Liver (tissue), 3 donors: ENCODE results near the gene GGN.

Source experiments
- ATF3 ChIP-seq: IDR thresholded peaks from 2 replicates; pipeline ENCODE4 v1.6.1; 2016; ENCODE audit warnings: antibody characterized with exemption
- CTCF ChIP-seq: fragments of 150-350 bp; IDR thresholded peaks from 2 replicates; pipeline ENCODE4 v1.5.1; 2017; ENCODE audit warnings: improper control_type of control experiment, low read depth, low read length; ENCODE audit not compliant: missing input control
- FOXA1 ChIP-seq: IDR thresholded peaks from 2 replicates; pipeline ENCODE4 v1.6.1; 2016; ENCODE audit warnings: antibody characterized with exemption
- GABPA ChIP-seq, 2 donors: IDR thresholded peaks in 1 of 2; conservative IDR thresholded peaks in 1 of 2; 2 replicates each; pipeline ENCODE4 v1.6.1; 2016; ENCODE audit warnings: antibody characterized with exemption in 2 of 2, mild to moderate bottlenecking in 1 of 2, moderate library complexity in 1 of 2
- HNF4A ChIP-seq, 2 donors: conservative IDR thresholded peaks; 2 replicates each; pipeline ENCODE4 v1.6.1; 2016; ENCODE audit warnings: antibody characterized with exemption in 2 of 2, mild to moderate bottlenecking in 2 of 2
- NR2F2 ChIP-seq: IDR thresholded peaks from 2 replicates; pipeline ENCODE4 v1.6.1; 2016; ENCODE audit warnings: antibody characterized with exemption
- RAD21 ChIP-seq, 2 donors: IDR thresholded peaks; 2 replicates each; pipeline ENCODE4 v1.6.1; 2016; ENCODE audit warnings: antibody characterized with exemption in 2 of 2, mild to moderate bottlenecking in 2 of 2
- REST ChIP-seq: IDR thresholded peaks from 2 replicates; pipeline ENCODE4 v1.6.1; 2016; ENCODE audit warnings: antibody characterized with exemption, mild to moderate bottlenecking
- RXRA ChIP-seq, 2 donors: IDR thresholded peaks; 2 replicates each; pipeline ENCODE4 v1.6.1; 2017 to 2018; ENCODE audit warnings: antibody characterized with exemption in 2 of 2, mild to moderate bottlenecking in 1 of 2
- SP1 ChIP-seq: IDR thresholded peaks from 2 replicates; pipeline ENCODE4 v1.6.1; 2018; ENCODE audit warnings: antibody characterized with exemption, mild to moderate bottlenecking
- TAF1 ChIP-seq: conservative IDR thresholded peaks from 2 replicates; pipeline ENCODE4 v1.6.1; 2016; ENCODE audit warnings: antibody characterized with exemption, mild to moderate bottlenecking
- YY1 ChIP-seq: IDR thresholded peaks from 2 replicates; pipeline ENCODE4 v1.6.1; 2016; ENCODE audit warnings: antibody characterized with exemption, mild to moderate bottlenecking
- ZBTB33 ChIP-seq: IDR thresholded peaks from 2 replicates; pipeline ENCODE4 v1.6.1; 2016; ENCODE audit warnings: antibody characterized with exemption
- TF ChIP-seq, protein P1 (sequence below): IDR thresholded peaks from 2 replicates; pipeline ENCODE4 v1.6.1; 2016; ENCODE audit warnings: antibody characterized with exemption
- donor health status: healthy.
- donor health status: healthy.

DNA sequence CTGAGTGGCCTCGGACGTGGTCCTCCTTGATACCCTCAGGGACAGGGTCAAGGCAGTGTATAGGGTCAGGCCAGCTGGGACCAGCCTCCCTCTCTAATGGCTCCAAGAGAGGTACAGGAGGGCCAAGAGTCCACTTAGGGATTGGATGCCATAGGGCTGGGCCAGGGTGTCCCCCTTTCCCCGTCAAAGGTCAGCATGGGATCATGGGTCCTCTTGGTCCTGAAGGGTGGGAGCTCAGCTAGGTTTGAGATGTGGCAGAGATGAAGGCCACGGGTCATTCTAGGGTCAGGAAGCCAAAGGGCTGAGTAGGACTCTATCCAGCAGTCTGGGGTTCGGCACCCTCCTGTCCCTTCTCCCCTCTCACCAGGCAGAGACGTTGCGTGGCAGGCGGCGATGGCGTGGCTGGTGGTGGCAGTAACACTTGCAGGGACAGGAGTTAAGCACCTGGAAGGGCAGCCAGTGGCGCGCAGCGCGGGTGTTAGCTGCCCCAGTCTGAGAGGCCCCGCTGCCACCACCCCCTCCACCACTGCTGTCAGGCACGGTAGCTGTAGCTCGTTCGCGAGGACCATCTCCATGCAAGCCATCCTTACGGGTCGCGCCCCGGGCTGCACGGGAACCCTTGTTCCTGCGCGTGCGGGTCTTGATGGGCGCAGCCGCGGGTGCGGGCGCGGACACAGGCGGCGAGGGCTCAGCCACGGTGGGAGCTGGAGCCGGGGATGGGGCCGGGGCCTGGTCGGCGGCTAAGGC, 2.6 kb downstream of the GGN start:
- TF ChIP-seq RAD21 (IDR thresholded peaks at IDR 0.05): no peak
- no peak for TF ChIP-seq CTCF
- no peak for TF ChIP-seq YY1
- no peak for TF ChIP-seq RXRA (IDR thresholded peaks at IDR 0.05)
- TF ChIP-seq NR2F2: no peak
- no peak for TF ChIP-seq GABPA (IDR thresholded peaks at IDR 0.05 in 1 of 2, conservative IDR thresholded peaks at IDR 0.05 in 1 of 2)
- TF ChIP-seq HNF4A (conservative IDR thresholded peaks at IDR 0.05): no peak
- TF ChIP-seq, protein P1, sequence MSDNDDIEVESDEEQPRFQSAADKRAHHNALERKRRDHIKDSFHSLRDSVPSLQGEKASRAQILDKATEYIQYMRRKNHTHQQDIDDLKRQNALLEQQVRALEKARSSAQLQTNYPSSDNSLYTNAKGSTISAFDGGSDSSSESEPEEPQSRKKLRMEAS: no peak
- no peak for TF ChIP-seq TAF1
- TF ChIP-seq ATF3: no peak
- TF ChIP-seq SP1: no peak
- TF ChIP-seq ZBTB33: no peak
- TF ChIP-seq FOXA1: no peak
- no peak for TF ChIP-seq REST
